GM12878 (cell line): Measurements from ENCODE around the gene NOP10.

ENCODE experiments used
- ESRRA ChIP-seq: IDR thresholded peaks from 2 replicates; pipeline ENCODE4 v1.6.1; 2012; ENCODE audit warnings: mild to moderate bottlenecking, low read length, improper control_type of control experiment
- SMARCA5 ChIP-seq: fragments of 450-650 bp; IDR thresholded peaks from 2 replicates; pipeline ENCODE4 v1.6.1; 2017; ENCODE audit warnings: mild to moderate bottlenecking
- WRNIP1 ChIP-seq: IDR thresholded peaks from 2 replicates; pipeline ENCODE4 v1.6.1; 2011; ENCODE audit warnings: low read depth, low read length, improper control_type of control experiment, borderline replicate concordance

GRCh38 chr15:34365091-34365825 lies 22.3 kb upstream of the NOP10 start:
- TF ChIP-seq ESRRA (no peak), SMARCA5 (no peak), WRNIP1 (no peak)
